SK-N-MC (cell line): ENCODE measurements around the gene LRP8.

Experiments used
- EZH2 ChIP-seq: fragments of 200-600 bp; sonication (generic); IDR thresholded peaks from one replicate; pipeline ENCODE4 v1.6.1; 2017; ENCODE audit warnings: antibody characterized with exemption
- POLR2AphosphoS5 ChIP-seq: IDR thresholded peaks from 2 replicates; pipeline ENCODE4 v1.6.1; 2012; ENCODE audit warnings: mild to moderate bottlenecking, low read depth, low read length, borderline replicate concordance

GRCh38 chr1:53256511-53257453, 71.1 kb downstream of the LRP8 start:
- no peak for TF ChIP-seq EZH2
- no peak for TF ChIP-seq POLR2AphosphoS5
